Hypothalamus (tissue), 51 donors: ENCODE results near the gene TNIP1.

Experiments used
- DNase-seq, 51 donors: peaks; one replicate each; lab custom pipeline; 2025; lab: John Stamatoyannopoulos, UW

TNIP1 gene, protein sequence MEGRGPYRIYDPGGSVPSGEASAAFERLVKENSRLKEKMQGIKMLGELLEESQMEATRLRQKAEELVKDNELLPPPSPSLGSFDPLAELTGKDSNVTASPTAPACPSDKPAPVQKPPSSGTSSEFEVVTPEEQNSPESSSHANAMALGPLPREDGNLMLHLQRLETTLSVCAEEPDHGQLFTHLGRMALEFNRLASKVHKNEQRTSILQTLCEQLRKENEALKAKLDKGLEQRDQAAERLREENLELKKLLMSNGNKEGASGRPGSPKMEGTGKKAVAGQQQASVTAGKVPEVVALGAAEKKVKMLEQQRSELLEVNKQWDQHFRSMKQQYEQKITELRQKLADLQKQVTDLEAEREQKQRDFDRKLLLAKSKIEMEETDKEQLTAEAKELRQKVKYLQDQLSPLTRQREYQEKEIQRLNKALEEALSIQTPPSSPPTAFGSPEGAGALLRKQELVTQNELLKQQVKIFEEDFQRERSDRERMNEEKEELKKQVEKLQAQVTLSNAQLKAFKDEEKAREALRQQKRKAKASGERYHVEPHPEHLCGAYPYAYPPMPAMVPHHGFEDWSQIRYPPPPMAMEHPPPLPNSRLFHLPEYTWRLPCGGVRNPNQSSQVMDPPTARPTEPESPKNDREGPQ

DNA sequence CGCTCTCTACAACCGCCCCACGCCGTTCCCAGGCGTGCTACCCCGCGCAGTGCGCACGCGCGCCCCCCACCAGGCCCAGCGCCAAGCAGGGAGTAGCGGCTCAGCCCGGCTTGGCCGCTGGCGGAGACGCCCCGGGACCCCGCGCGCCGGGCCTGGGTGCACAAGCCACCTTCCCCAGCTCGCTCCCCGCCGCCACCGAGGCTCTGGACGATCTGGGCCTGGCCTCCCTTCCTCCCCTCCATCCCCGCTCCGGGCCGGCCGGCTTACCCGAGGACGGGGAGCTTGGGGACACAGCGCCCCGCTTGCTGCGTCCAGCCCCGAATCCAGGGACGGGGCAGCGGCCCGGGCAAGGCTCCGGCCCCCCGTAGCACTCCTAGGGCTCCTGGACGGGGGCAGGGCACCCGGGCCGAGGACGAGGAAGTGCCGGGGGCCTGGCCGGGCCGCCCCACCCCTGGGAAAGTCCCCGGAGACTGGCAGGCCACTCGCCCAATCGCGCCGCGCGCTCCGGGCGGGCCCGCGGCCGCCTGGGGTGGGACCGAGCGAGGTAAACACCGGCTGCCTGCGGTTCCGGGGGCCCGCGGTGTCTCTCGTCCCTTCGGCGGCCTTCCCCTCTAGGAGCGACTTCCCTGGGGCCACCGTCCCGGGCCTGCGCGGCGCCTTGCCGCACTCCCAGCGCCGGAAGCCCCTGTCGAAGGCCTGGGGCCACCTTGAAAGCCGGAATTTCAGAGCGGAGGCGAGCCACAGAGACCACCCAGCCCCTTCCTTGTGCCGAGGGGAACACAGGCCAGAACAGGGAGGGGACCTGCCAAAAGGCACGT lies at the start of gene TNIP1:
TSS of gene TNIP1 (minus strand) at position 422 of the 818 bp plus-strand sequence. CDS start 15,939 bp downstream, outside the sequence.
- DNase-seq = peak; percentile 31 to 93 (median 85)

DNA sequence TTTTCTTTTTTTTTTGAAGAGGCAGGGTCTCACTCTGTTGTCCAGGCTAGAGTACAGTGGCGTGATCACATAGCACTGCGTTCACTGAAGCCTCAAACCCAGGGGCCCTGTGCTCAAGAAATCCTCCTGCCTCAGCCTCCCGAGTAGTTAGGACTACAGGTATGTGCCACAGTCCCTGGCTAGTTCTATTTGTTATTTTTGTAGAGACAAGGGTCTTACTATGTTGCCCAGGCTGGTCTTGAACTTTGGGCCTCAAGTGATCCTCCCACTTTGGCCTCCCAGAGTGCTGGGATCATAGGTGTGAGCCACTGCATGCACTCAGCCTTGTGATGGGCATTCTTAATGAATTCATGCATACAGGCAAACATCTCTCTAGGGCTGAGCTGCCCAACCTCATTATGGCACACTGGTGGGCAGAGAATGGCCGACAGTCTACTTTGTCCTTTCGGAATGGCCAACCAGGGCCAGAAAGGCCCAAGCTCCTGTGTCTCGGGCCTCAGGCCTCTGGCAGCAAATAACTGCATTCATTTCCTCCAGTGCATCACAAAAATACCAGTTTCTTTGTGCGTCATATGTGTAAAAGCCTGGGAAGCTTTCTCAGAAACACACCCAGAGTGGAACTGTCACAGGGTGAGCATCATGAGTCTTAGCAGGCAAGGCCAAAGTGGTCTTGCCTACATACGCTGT lies 49.5 kb upstream of the TNIP1 start:
- no peak for DNase-seq

DNA sequence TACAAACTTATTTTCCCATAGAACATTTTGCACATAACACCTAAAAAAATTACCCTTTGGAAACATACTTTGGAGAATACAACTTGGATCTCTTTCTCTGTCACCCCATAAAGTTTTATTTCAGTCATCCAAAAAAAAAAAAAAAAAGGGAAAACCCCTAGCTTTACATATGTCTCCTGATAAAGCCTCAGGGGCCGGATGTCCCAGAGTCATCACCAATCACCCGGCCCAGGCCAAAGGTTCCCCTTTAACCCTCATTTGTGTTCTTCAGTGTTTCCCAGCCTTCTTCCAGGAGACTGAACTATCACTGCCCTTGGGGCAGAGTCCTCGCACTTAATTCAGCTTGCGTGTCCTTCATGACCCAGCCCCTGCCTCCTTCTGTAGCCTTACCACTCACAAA lies 48.0 kb upstream of the TNIP1 start:
- no peak for DNase-seq

DNA sequence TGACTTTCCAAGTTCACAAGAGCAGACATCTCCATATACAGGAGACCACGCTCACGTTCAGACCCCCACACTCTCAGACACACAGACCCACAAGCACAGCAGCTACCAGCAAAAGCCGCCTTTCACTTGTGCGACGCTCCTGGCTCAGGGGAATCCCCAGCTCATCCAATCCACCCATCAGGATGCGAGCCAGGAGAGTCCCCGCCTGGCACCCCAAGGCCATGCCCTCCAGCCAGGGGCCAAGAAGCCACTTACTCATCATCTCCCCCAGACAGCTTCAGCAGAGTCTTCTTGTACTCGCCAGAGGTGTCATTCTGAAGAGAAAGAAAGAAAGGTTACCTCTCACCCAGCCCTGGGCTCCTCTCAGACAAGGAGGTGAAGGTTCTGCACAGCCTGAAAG lies 47.1 kb upstream of the TNIP1 start:
- no peak for DNase-seq

DNA sequence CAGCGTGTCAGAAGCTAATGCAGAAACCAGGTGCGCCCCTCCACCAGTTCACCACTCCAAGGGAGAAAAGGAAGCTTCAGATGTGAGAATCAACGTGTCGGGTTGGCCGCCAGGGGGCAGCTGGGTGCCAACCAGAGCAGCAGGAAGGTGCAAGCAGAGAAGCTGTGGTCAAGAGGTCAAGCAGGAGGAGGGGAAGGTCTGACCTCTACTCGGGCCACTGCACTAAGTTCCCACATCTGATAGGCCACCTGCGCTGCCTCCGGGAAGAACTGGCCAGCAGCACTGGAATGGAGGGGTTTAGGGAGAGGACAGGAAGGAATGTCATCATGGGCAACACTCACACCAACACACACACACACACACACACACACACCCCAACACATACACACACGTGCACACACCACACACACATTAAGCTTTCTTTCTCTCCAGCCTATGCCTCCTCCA lies 45.4 kb upstream of the TNIP1 start:
- peak in 42 of 51 donors; percentile 9 to 79 (median 44) for DNase-seq

DNA sequence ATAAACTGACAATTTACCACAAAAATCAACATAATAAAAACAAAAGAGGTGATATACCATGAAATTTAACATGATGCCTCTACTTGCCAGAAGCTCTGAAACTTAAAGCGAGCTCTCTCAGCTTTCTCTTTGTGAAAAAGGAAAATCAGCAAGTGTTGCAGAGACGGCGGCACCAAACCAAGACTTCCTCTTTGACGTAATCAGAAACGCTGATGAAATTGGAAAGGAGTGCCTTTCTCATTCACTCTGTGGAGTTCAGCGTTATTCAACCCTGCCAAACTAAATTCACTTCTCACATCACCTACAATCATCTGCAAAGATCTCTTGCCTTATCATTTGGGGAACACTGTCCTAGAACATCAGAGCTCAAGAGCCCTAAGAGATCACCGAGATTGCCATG lies 44.6 kb upstream of the TNIP1 start:
- no peak for DNase-seq

DNA sequence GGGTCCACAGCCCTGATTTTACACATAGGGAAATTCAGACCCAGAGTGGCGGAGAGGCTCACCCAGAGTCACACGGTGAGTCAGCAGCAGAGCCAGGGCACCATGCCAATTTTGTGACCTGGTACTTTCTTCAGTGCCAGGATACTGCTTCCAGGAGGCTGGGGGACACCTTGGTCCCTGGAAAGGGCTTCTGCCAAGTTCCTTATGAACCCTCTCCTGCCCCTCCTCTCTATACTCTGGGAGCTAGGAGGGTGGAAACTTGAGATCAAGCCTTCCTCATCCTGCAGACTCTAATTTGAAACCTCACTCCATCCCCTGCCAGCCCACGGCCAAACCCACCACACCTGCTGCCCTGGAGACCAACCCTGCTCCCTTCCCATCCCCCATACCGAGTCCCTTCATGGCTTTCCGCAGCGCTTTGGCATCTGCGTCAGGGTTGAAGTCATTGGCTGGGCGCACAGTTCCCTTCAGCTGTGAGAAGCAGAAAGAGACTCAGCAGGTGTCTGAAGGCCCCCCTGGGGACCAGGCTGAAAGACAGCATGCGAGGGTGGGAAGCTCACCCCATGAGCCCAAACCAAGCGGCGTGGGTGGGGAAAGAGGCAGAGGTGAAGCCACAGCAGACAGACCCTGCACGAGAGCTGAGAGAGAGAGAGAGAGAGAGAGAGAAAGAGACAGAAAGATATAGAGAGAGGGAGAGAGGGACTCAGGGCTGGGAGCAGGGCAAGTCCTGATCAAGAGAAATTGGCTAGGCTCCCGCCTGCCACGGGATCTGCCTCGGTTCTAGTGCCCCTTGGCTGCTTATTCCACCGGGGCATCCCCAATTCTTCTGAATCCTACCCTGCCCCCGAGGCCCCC lies 43.3 kb upstream of the TNIP1 start:
- peak in 7 of 51 donors; percentile 8 to 27 (median 11) for DNase-seq

DNA sequence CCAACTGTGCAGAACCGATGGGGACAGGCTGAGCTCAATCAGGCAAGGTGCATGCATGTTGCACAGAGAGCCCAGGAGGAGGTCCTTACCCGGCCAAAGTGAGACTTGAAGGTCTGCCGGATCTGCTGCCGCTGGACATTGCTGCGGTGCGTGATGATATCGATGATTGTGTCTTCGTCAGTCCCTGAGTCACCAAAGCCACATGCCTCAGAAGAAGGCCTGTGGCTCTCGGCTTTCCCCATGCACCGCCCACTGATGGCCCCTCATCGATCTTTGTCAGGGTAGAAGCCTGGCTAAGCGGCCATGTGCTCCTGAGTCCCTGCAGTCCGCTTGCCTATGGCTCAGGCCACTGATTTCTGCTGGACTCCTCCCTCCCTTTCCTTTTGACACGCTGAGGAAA lies 42.0 kb upstream of the TNIP1 start:
- no peak for DNase-seq

DNA sequence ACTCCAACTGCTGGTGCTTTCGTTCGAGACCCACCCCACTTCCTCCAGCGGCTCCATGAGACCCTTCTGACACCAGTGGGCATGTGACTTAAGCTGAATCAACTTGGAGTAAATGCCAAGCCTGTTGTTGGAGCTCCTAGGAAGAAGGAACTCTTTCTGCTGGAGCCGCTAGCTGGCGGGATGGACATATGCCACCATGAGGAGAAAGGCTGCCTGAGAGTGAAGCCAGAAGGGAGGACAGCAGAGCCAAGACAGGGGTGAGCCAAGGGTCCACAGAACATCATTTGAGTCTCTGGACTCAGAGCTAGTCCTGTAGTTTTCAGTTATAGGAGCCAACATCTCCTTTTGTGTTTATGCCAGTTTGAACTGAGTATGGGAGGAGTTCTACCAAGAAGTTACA lies 40.8 kb upstream of the TNIP1 start:
- peak in 16 of 51 donors; percentile 9 to 62 (median 29) for DNase-seq

DNA sequence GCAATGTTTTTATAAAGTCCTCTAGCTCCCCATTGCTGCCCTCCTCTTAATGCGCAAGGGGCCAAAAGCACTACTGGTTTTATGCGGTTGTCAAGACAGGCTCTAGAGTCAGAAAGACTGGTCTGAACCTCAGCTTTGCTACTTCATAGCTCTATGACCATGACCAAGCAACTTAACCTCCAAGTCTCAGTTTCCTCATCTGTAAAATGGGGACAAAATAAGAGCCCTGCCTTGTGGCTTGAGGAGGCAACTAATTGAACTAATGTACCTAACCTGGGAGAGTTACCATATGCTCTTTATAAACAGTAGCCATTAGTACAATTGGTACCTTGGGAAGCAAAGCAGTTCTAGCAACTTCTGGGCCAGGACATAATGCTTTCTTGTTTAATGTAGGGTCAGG lies 40.3 kb upstream of the TNIP1 start:
- DNase-seq = no peak

DNA sequence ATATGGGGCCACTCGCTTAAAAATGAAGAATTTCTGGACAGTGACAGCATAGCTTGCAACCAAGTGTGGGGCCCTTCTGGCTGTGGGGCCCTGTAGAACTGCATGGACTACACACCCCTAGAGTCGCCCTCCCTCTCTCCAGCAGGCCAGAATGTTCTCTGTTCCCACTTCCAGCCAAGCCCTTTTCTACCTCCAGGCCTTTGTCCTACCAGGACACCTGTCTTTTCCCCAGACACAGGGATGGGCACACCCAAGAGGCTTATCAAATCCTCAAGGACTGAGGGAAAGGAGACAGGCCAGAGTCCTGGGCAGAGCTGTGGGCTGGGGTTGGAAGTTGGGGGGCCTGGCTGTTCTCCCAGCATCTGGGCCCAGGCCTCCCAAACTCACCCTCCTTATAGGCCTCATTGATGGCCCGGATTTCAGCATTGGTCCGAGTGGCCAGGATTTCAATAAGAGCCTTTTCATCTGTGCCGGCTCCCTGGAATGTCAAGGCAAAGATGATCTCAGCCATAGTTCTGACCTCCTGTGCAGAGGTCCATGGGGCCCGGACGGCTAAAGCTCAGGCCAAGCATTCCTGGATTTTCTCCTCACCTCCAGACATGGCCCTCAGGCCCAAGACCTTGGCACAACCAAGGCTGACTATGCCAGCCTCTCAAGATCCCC lies 38.2 kb upstream of the TNIP1 start:
- no peak for DNase-seq

DNA sequence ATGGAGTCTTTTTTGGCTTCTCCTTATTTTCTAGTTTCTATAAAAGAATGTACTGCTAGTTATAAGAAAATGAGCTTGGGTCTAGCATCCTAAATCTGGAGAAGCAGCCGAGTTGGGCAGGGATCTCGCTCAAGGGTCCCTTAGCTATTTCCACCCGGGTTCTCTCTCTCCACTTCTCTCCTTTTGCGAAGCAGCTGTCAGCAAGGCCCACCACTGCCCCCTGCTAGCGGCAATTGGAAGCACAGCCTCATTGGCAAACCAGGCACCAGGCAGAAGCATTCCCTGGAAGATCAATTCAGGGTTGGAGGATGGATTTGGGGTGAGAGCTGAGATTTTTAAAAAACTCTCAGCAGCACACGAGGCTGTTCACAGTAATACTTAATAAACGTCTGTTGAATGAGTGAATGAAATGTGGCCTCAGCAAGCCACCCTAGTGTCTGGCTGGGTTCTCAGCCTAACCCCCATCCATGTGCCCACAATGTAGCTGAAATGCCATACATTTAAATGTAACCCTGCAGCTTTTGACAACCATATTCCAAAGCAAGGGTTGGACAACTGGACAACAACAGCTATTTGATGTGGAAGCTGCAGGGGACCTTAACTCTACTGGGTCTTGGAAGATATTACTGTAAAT lies 34.6 kb upstream of the TNIP1 start:
- DNase-seq = peak in 45 of 51 donors; percentile 9 to 80 (median 52)

DNA sequence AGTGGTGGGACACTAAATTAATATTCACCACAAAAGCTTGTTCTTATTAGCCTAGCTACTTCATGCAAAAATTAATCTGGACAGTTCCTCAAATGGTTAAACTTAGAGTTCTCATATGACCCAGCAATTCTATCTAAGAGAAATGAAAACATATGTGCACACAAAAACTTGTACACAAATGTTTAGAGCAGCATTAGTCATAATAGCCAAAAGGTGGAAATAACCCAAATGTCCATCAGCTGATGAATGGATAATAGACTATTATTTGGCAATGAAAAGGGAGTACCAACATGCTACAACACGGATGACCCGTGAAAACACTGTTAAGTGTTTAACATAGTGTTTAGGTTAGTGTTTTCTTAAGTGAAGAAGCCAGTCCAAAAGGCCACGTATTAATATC lies 32.8 kb upstream of the TNIP1 start:
- DNase-seq = no peak

DNA sequence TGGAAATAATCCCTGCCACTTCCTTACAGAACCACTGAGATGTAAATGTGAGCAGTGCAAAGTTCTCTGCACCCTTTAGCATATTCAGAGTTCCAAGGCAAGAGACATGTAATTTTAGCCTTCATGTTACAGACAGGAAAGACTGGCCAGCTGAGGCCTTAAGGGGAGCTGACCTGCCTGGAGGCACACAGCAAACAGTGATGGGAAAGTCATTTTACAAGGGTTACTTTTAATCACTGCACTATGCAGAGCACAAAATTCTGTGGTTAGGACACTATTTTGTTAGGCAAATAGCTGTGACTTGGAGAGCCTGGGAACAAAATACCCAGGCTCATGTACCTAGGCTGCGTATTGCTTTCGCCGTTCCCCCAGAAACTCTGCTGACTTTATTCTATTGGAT lies 30.2 kb upstream of the TNIP1 start:
- DNase-seq = no peak

DNA sequence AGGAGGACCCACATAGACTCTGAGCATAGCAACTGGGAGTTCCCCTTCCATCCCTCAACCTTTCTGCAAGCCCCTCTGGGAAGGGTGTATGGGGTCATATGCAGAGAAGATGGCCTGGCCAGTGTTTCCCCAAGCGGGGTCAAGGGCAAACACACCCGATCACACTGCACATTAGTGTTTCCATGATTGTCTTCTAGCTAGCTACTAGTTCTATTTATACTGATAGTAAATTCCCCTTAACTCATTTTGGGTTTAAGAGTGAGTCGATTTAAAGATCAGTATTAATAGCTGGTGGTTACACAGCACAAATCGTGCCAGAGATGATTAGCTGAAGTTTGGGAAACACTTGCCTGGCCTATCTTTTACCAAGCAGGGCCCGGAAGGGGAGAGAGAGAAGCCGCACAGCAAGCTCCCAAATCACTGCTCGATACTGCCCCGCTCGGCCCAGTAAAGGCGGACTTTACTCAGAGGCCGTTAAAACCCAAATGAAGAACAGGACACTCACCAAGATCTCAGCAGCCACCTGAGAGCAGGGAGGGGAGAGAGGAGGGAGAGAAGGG lies 29.4 kb upstream of the TNIP1 start:
- no peak for DNase-seq

DNA sequence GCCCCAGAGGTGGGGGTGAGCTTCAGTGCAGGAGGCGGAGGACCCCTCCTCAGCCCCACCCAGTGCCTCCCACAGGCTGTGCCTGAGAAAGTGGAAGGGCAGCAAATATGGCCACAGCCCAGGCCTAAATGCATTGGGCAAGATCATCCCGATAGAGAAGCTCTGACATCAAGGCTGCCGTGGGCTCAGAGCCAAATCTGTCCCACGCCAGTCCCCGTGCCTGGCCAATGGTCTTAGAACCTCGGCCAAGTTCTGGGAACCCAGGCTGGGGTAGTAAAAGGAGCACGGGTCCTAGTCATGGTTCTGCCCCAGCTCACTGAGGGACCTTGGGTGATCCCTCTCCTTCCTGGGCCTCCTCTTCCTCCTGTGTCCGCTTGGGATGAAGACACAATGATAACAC lies 27.7 kb upstream of the TNIP1 start:
- DNase-seq = peak in 1 of 51 donors; percentile 20

DNA sequence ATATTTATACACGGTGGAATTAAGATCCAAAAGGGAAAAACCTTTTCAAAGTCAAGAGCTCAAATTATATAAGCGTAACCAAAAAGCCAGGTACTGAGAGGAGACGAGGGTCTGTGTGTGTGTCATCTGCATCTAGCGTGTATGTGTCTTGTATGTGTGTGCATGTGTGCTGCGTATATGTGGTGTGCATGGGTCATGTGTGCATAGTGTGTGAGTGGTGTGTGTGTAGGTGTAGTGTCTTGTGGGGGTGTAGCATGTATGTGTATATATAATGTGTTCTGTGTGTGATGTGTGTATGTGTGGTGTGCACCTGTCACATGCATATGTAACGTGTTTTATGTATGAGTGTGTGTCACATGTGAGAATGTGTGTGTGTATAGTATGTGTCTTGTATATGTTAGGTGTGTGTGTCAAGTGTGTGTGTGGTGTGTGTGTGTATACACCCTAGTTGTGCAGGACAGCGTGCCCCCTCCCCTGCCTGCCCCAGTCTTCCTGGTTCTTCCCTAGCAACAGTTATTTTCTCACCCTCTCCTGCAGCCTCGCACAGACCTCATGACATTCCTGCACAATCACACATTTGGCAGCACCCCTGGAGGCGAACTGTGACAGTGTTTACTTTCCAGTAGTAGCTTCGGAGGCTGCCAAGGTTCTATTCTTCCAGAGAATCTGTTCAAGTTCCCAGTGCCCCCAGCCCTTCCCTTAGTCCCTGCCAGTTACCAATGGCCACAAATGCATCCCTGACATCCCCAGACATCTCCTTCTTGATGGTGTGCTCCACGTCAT lies 27.1 kb upstream of the TNIP1 start:
- DNase-seq = peak in 24 of 51 donors; percentile 2 to 67 (median 24)
